ENCODE measurements around the gene P2RX4. TPM values are rescaled to one million over a fixed set of nuclear protein-coding genes. Genes with fewer than 3 reads are reported as not detected.
"Not testable (repeated sequence)": the region's sequence is repeated elsewhere in the genome, so short reads cannot be mapped to it uniquely, and the experiment has no call there.

Gene P2RX4
- total RNA-seq, 1 experiment from 2014 or later, result 40.4 TPM

DNA sequence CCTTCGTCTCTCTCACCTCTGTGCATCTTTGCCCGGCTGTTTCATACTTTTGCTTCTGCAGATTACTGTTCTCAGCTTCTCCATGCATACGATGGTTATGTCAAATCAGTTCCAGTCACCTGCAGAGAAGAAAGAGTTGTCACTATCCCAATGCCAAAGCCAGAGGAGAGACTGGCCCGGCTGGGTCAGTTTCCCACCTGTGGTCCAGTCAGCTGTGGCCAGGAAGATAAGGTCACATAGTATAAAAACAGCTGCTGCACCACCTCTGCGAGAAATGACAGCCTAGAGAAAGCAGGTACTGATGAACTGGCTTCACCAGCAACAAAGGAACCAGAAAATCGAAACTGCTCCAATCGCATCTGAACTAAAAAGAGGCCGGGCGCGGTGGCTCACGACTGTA, 6.4 kb upstream of the P2RX4 start:
- CTCF ChIA-PET, result no interaction called here

DNA sequence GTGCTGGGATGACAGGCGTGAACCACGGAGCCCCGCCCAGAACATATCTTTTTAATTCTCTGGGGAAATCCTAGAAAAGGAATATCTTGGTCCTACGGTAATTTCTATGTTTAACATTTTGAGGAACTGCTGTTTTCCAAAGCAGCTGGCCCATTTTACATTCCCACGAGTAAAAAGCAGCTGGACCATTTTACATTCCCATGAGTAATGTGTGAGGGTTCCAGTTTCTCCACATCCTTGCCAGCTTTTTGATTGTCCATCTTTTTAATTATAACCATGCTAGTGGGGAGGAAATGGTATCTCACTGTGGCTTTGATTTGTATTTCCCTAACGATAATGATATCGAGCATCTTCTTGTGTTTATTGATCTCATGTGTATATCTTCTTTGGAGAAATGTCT, 4.4 kb upstream of the P2RX4 start:
- Mint-ChIP-seq H3K4me3 (ENCODE audit: unreplicated experiment) (no peak overlapping the region), H3K27me3 (ENCODE audit: insufficient read depth, unreplicated experiment) (no peaks in the 10 kb centered on the region), H3K36me3 (ENCODE audit: insufficient read depth, unreplicated experiment) (peaks cover under 1% of the 10 kb centered on the region), H3K9me3 (ENCODE audit: unreplicated experiment) (no peaks in the 10 kb centered on the region), H3K27ac (ENCODE audit: unreplicated experiment) (no peak overlapping the region), H3K4me1 (ENCODE audit: low read depth, unreplicated experiment) (no peaks in the 10 kb centered on the region)
- TF ChIP-seq, protein P1, sequence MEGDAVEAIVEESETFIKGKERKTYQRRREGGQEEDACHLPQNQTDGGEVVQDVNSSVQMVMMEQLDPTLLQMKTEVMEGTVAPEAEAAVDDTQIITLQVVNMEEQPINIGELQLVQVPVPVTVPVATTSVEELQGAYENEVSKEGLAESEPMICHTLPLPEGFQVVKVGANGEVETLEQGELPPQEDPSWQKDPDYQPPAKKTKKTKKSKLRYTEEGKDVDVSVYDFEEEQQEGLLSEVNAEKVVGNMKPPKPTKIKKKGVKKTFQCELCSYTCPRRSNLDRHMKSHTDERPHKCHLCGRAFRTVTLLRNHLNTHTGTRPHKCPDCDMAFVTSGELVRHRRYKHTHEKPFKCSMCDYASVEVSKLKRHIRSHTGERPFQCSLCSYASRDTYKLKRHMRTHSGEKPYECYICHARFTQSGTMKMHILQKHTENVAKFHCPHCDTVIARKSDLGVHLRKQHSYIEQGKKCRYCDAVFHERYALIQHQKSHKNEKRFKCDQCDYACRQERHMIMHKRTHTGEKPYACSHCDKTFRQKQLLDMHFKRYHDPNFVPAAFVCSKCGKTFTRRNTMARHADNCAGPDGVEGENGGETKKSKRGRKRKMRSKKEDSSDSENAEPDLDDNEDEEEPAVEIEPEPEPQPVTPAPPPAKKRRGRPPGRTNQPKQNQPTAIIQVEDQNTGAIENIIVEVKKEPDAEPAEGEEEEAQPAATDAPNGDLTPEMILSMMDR (IDR thresholded peaks at IDR 0.05; ENCODE audit: insufficient read depth in 1 of 2, low read depth in 1 of 2, low read length in 1 of 2, severe bottlenecking in 1 of 2, unreplicated experiment in 1 of 2), result no peak
- DNase-seq, result no peak
- intact Hi-C loops (cut with micrococcal nuclease; ENCODE audit: unreplicated experiment), result no loop called here
- CTCF ChIA-PET, result no interaction called here
- Histone ChIP-seq H3K4me3 (ENCODE audit: low read depth, low read length) (no peak overlapping the region), H3K27me3 (replicated peaks; ENCODE audit: control insufficient read depth, insufficient read depth, low read length) (no peaks in the 10 kb centered on the region), H3K9me3 (no peaks in the 10 kb centered on the region), H3K4me1 (peaks cover 5% of the 10 kb centered on the region; the same call in 1 of the 2 replicates), H3K36me3 (ENCODE audit: control insufficient read depth, insufficient read depth, low read length) (no peaks in the 10 kb centered on the region)
- POLR2A ChIA-PET, result no interaction called here
- BruUV-seq (replicated peaks), result no TSS peak

More for the DNA sequence above, 6.4 kb upstream of the P2RX4 start:
- H3K4me1 Mint-ChIP-seq (ENCODE audit: low read depth, unreplicated experiment), result no peaks in the 10 kb centered on the region
- Histone ChIP-seq H3K4me3 (ENCODE audit: low read depth, low read length) (no peak overlapping the region), H3K36me3 (ENCODE audit: control insufficient read depth, insufficient read depth, low read length) (no peaks in the 10 kb centered on the region), H3K9me3 (no peaks in the 10 kb centered on the region), H3K27me3 (replicated peaks; ENCODE audit: control insufficient read depth, insufficient read depth, low read length) (no peaks in the 10 kb centered on the region), H3K4me1 (no peaks in the 10 kb centered on the region; the same call in 1 of the 2 replicates)
- H3K27ac Mint-ChIP-seq (ENCODE audit: unreplicated experiment), result no peak overlapping the region
- no peaks in the 10 kb centered on the region for H3K9me3 Mint-ChIP-seq (ENCODE audit: unreplicated experiment)
- POLR2A ChIA-PET, result no interaction called here
- H3K4me3 Mint-ChIP-seq (ENCODE audit: unreplicated experiment), result no peak overlapping the region
- no peak for DNase-seq
- BruUV-seq (replicated peaks), result no TSS peak
- H3K36me3 Mint-ChIP-seq (ENCODE audit: insufficient read depth, unreplicated experiment), result no peaks in the 10 kb centered on the region
- H3K27me3 Mint-ChIP-seq (ENCODE audit: insufficient read depth, unreplicated experiment), result no peaks in the 10 kb centered on the region
- TF ChIP-seq, protein P1 (IDR thresholded peaks at IDR 0.05; ENCODE audit: insufficient read depth in 1 of 2, low read depth in 1 of 2, low read length in 1 of 2, severe bottlenecking in 1 of 2, unreplicated experiment in 1 of 2), result no peak
- intact Hi-C loops (cut with micrococcal nuclease; ENCODE audit: unreplicated experiment), result no loop called here

DNA sequence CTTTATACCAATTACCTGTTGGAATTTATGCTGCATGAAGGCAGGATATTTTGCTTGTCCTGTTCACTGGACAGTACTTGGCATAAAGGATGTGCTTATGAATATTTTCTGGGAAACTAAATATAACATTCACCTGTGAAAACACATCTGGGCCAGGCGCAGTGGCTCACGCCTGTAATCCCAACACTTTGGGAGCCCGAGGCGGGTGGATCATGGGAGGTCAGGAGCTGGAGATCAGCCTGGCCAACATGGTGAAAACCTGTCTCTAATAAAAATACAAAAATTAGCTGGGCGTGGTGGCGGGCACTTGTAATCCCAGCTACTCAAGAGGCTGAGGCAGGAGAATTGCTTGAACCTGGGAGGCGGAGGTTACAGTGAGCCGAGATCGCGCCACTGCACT, 1.4 kb upstream of the P2RX4 start:
- H3K27me3 ChIP-seq (replicated peaks; ENCODE audit: control insufficient read depth, insufficient read depth, low read length); intact Hi-C loops (cut with micrococcal nuclease; ENCODE audit: unreplicated experiment); BruUV-seq (replicated peaks); H3K4me3 ChIP-seq (ENCODE audit: low read depth, low read length); H3K9me3 ChIP-seq; H3K27me3 Mint-ChIP-seq (ENCODE audit: insufficient read depth, unreplicated experiment); H3K4me1 Mint-ChIP-seq (ENCODE audit: low read depth, unreplicated experiment); H3K27ac Mint-ChIP-seq (ENCODE audit: unreplicated experiment); POLR2A ChIA-PET; H3K9me3 Mint-ChIP-seq (ENCODE audit: unreplicated experiment); CTCF ChIA-PET; DNase-seq; H3K36me3 ChIP-seq (ENCODE audit: control insufficient read depth, insufficient read depth, low read length); H3K4me1 ChIP-seq: not testable (repeated sequence)
- H3K4me3 Mint-ChIP-seq (ENCODE audit: unreplicated experiment), result peak overlapping the region; percentile 88
- H3K36me3 Mint-ChIP-seq (ENCODE audit: insufficient read depth, unreplicated experiment), result peaks cover 17% of the 10 kb centered on the region

DNA sequence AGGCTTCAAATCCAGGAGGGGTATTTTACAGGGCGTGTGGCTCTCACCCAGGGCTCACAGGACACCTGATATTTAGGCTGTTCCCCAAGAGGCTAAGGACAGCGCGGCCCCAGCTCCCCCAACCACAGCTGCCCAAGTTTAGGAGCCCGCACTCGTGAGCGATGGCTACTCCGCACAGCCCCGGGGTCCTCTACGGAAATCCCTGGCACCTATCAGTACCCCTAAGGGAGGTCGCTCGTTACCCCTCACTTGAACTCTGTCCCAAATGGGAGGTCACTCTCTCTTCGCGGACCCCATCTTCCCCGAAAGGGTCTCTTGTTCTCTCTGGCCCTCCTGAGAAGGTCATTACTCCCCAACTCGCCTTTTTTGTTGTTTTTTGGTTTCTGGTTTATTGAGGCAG, 708 bp upstream of the P2RX4 start:
- DNase-seq, result no peak
- H3K4me1 ChIP-seq, result peaks cover 10% of the 10 kb centered on the region
- Mint-ChIP-seq H3K4me1 (ENCODE audit: low read depth, unreplicated experiment) (peaks cover 3% of the 10 kb centered on the region), H3K27ac (ENCODE audit: unreplicated experiment) (peak overlapping the region; percentile 83), H3K4me3 (ENCODE audit: unreplicated experiment) (peak overlapping the region; percentile 88), H3K27me3 (ENCODE audit: insufficient read depth, unreplicated experiment) (no peaks in the 10 kb centered on the region), H3K36me3 (ENCODE audit: insufficient read depth, unreplicated experiment) (peaks cover 20% of the 10 kb centered on the region), H3K9me3 (ENCODE audit: unreplicated experiment) (no peaks in the 10 kb centered on the region)
- intact Hi-C loops (cut with micrococcal nuclease; ENCODE audit: unreplicated experiment), result no loop called here
- CTCF ChIA-PET, result no interaction called here
- POLR2A ChIA-PET, result no interaction called here
- H3K4me3 ChIP-seq (ENCODE audit: low read depth, low read length), result peak overlapping the region; percentile 68
- BruUV-seq (replicated peaks), result TSS peak; percentile 87
- H3K9me3 ChIP-seq, result no peaks in the 10 kb centered on the region
- no peaks in the 10 kb centered on the region for H3K27me3 ChIP-seq (replicated peaks; ENCODE audit: control insufficient read depth, insufficient read depth, low read length)
- H3K36me3 ChIP-seq (ENCODE audit: control insufficient read depth, insufficient read depth, low read length), result peaks cover 1% of the 10 kb centered on the region; the same call in 1 of the 2 replicates
- TF ChIP-seq, protein P1 (IDR thresholded peaks at IDR 0.05; ENCODE audit: insufficient read depth in 1 of 2, low read depth in 1 of 2, low read length in 1 of 2, severe bottlenecking in 1 of 2, unreplicated experiment in 1 of 2), result no peak
